Mesodermal cell (in vitro differentiated cells): Measurements from ENCODE around the gene LRRC27.
"Not testable (repeated sequence)": the region's sequence is repeated elsewhere in the genome, so short reads cannot be mapped to it uniquely, and the experiment has no call there.

Experiments
- H3K27ac ChIP-seq: 2 replicates; pipeline ENCODE4 v1.7.0; 2013; ENCODE audit warnings: mild to moderate bottlenecking, low read depth, low read length, moderate library complexity; ENCODE audit not compliant: severe bottlenecking
- H3K36me3 ChIP-seq: 2 replicates; pipeline ENCODE4 v1.7.1; 2013; ENCODE audit warnings: mild to moderate bottlenecking, low read length, moderate library complexity; ENCODE audit not compliant: control insufficient read depth, insufficient read depth
- H3K4me1 ChIP-seq: one replicate; pipeline ENCODE4 v1.7.1; 2013; ENCODE audit warnings: mild to moderate bottlenecking, low read length; ENCODE audit not compliant: insufficient read depth, control insufficient read depth, poor library complexity, severe bottlenecking
- H3K4me3 ChIP-seq: 2 replicates; pipeline ENCODE4 v1.7.0; 2013; ENCODE audit warnings: low read length, control low read depth, mild to moderate bottlenecking; ENCODE audit not compliant: insufficient read depth, poor library complexity, severe bottlenecking; ENCODE audit errors: extremely low read depth
- H3K9me3 ChIP-seq: 2 replicates; pipeline ENCODE4 v1.7.1; 2013; ENCODE audit warnings: mild to moderate bottlenecking, low read length, moderate library complexity; ENCODE audit not compliant: control insufficient read depth
- WGBS, 2 experiments: methylation state at CpG; one replicate each; pipeline ENCODE4 v1.1.5; 2013; ENCODE audit warnings: missing lambda C conversion rate in 2 of 2; ENCODE audit not compliant: insufficient coverage in 2 of 2; 5-methylcytosine and 5-hydroxymethylcytosine counted together

Gene LRRC27

DNA sequence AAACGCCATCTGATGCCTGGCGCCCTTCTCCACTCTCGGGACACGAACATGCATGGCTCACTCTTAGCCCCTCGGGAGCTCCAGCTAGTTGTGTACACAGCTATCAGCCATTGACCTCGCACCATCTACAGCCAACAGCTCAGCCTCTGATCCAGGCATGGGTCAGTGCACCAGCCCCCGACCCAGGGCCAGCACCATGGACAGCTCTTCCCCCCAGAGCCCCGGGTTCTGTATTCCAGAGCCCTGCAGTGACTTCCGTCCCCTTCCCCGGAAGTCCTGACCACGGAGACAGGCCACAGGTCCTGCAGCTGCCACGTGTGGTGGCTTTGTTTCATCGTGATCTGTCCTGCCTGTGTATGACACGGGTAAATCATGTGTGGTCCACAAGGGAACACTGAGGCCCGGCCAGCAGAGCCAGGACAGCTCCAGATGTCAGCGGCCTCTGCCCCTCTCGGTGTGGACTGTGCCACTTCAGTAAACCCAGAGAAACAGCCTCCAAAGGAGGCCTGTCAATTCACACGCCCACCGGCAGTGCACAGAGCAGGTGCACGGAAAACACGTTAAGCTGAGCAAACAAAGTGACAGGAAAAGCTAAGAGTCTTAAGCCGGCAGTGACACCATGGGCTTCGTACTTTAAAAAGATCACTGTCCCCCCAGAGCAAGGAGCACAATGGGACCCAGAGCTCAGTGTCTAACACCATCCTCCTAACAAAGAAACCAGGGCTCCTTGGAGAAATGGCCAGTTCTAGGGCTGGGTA, 37.3 kb upstream of the LRRC27 start:
- Histone ChIP-seq H3K4me3 (no peak overlapping the region), H3K4me1 (peaks cover 8% of the 10 kb centered on the region), H3K27ac (no peak overlapping the region), H3K36me3 (no peaks in the 10 kb centered on the region), H3K9me3 (no peaks in the 10 kb centered on the region)
- WGBS, 2 experiments, result 77 to 79% methylated on average over 20 to 23 of the region's 23 CpGs

DNA sequence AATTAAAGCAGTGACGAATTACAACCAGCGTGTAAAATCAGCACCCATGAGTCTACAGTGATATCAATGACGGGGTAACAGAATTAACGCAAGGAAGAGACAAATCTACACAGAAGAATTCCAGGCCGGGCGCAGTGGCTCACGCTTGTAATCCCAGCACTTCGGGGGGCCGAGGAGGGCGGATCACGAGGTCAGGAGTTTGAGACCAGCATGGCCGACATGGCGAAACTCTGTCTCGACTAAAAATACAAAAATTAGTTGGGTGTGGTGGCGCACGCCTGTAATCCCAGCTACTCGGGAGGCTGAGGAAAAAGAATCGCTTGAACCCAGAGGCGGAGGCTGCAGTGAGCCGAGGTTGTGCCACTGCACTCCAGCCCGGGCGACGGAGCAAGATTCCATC, 36.5 kb upstream of the LRRC27 start:
- not testable (repeated sequence) for H3K4me3 ChIP-seq, H3K9me3 ChIP-seq, H3K4me1 ChIP-seq, H3K36me3 ChIP-seq, H3K27ac ChIP-seq
- WGBS, 2 experiments, result 90 to 94% methylated on average over 18 to 19 of the region's 23 CpGs

DNA sequence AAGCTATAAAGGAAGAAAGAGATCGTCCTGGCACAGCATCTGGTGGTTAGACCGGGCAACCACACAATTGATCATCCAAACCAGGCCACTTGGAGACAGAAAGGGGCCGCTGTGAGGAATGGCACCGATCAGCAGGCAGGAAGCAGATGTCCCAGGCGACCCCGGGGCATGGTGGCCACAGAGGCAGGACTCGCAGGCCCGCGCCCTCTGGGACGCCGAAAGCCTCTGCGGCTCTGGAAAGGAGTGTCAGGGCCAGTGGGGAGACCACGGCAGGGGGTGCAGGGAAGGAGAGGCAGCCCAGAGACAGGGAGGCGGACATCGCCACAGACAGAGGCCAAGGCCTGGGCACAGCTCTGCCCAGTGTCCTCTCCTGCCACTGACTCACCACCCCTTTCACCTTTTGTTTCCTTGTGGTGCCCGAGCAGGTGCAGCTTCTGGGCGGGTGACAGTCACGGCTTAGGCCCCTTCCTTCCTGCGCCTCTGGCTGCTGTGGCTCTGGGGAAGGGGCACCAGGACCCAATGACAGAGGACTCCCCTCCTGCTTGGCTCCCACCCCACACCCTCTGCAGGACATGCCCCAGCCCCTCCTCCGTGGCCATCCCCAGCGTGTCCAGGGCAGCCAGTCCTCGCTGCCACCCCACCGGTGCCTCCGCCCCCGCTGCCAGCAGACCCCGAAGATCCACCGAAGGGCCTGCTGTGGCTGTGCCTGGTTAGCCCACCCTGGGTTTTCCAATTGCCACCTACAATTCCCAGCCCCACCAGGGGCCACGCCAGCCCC, 35.1 kb upstream of the LRRC27 start:
- Histone ChIP-seq H3K27ac (no peak overlapping the region), H3K9me3 (no peaks in the 10 kb centered on the region), H3K4me3 (no peak overlapping the region), H3K36me3 (no peaks in the 10 kb centered on the region), H3K4me1 (peaks cover 8% of the 10 kb centered on the region)
- 91 to 95% methylated on average over 20 to 25 of the region's 28 CpGs for WGBS, 2 experiments

DNA sequence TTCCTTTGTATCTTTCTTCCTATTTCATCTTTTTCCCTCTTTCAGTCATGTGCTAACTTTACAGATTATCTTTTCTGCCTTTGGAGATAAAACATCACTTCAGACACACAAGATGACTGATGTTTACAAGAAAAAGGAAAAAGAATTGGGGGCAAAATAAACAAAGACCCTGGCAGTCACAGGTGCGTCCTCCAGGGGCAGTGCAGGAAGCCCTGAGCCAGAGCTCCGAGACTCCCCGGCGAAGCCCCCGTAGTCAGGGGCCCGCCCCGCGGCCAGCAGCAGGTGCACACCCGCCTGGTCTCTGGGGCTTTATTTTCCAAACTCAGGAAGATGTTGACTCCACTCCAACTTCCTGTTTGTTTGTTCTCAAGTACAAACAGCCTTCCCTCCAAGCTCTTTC, 34.5 kb upstream of the LRRC27 start:
- Histone ChIP-seq H3K4me3 (no peak overlapping the region), H3K9me3 (no peaks in the 10 kb centered on the region), H3K36me3 (no peaks in the 10 kb centered on the region), H3K27ac (no peak overlapping the region), H3K4me1 (peaks cover 8% of the 10 kb centered on the region)
- 64 to 70% methylated on average over 7 to 9 of the region's 9 CpGs for WGBS, 2 experiments

DNA sequence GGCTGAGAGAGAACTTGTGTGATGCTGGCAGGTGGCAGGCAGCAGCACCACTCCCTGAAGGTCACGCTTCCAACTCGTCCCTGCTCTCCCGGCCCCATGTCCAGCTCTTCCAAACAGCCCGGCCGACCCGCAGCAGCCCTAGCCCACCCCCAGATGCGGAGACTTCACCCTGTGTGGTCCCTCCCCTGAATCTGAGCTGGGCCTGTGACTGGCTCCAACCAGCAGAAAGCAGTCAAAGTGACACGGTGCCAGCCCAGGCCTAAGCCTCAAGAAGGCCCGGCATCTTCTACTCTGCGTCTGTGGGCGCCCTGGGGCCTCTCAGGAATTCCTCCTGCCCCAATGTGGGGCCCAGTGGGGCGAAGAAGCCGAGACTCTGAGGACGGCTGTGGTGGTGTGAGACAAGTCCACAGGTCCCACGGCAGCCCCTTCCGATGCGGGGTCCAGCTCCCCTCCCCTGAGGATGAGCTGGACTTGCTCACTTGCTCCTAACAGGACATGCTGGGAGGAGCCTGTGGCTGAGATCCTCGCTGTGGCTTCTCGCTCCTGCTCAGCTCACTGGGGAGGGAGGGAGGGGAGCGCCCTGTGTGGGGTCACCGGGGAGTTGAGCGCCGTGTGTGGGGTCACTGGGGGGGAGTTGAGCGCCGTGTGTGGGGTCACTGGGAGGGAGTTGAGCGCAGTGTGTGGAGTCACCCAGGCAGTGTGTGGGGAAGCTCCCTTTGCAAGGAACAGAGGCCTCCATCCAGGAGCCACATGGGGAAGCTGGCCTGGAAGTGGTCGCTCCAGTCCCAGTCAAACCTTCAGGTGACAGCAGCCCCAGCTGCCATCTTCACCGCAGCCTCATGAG, 33.7 kb upstream of the LRRC27 start:
- WGBS, 2 experiments, result 78 to 83% methylated on average over 17 to 24 of the region's 28 CpGs

DNA sequence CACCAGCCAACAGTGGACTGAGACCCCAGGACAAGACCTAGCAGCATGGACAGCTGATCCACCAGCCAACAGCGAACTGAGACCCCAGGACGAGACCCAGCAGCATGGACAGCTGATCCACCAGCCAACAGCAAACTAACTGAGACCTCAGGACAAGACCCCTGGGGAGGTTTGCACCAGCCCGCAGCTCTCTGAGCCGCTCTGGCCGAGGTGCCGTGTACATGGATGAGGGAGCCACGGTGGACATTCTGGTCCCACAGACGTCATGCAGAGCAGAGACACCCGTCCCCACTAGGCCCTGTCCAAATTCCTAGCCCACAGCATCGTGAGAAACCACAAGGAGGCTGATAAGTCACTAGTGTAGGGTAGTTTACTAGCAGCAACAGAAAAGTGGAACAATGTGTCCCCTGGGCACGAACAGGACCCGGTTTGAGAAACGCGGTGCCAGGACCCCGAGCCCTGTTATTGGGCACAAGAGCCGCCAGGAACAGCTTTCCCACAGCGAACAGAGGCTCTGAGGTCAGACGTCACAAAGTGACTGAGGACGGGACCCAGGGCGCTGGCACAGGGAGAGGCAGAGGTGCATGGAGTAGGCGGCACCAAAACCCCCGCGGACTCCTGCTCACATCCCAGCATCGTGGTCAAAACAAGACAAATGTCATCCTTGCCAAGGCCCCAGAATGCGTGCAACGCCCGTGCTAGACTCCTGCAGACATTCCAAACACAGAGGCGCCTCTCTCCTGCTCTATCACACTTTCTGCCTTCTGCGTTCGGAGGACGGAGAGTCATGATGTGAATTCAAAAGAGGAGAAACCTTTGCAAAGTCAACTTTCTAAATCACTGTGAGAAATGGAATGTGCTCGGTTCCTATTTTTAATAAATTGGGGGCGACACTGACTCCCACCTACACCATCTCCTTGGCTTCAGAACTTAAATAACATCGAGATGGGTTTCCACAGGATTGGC, 32.3 kb upstream of the LRRC27 start:
- WGBS, 2 experiments, result 91 to 92% methylated on average over 23 to 26 of the region's 34 CpGs
- Histone ChIP-seq H3K4me3 (no peak overlapping the region), H3K4me1 (no peaks in the 10 kb centered on the region)

More for the DNA sequence above, 33.7 kb upstream of the LRRC27 start:
- Histone ChIP-seq H3K4me3 (no peak overlapping the region), H3K9me3 (no peaks in the 10 kb centered on the region), H3K4me1 (peaks cover 7% of the 10 kb centered on the region), H3K36me3 (no peaks in the 10 kb centered on the region), H3K27ac (no peak overlapping the region)

DNA sequence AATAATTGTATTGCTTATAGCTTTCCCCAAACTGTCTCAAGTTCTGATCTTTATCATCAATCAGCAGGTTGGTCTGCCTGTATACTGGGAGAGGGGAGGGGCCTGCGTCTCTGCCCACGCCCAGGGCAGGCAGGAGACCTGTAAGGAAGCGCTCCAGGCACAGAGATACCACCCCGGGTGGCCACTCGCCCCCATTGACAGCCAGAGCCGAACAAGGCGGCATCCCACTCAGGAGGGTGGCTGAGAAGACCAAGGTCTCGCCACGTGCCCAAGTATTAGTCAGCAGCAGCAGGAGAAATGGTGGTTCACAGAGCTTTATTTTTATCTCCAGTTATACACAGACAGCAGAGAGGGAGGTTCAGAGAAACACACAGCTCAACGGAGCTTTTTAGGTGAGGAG, 31.4 kb upstream of the LRRC27 start:
- 70 to 74% methylated on average over 7 to 10 of the region's 10 CpGs for WGBS, 2 experiments
- no peaks in the 10 kb centered on the region for H3K36me3 ChIP-seq
- no peak overlapping the region for H3K4me3 ChIP-seq
- no peak overlapping the region for H3K27ac ChIP-seq
- no peaks in the 10 kb centered on the region for H3K4me1 ChIP-seq
- peaks cover 3% of the 10 kb centered on the region for H3K9me3 ChIP-seq

More for the DNA sequence above, 32.3 kb upstream of the LRRC27 start:
- no peak overlapping the region for H3K27ac ChIP-seq
- no peaks in the 10 kb centered on the region for H3K36me3 ChIP-seq
- H3K9me3 ChIP-seq, result no peaks in the 10 kb centered on the region

DNA sequence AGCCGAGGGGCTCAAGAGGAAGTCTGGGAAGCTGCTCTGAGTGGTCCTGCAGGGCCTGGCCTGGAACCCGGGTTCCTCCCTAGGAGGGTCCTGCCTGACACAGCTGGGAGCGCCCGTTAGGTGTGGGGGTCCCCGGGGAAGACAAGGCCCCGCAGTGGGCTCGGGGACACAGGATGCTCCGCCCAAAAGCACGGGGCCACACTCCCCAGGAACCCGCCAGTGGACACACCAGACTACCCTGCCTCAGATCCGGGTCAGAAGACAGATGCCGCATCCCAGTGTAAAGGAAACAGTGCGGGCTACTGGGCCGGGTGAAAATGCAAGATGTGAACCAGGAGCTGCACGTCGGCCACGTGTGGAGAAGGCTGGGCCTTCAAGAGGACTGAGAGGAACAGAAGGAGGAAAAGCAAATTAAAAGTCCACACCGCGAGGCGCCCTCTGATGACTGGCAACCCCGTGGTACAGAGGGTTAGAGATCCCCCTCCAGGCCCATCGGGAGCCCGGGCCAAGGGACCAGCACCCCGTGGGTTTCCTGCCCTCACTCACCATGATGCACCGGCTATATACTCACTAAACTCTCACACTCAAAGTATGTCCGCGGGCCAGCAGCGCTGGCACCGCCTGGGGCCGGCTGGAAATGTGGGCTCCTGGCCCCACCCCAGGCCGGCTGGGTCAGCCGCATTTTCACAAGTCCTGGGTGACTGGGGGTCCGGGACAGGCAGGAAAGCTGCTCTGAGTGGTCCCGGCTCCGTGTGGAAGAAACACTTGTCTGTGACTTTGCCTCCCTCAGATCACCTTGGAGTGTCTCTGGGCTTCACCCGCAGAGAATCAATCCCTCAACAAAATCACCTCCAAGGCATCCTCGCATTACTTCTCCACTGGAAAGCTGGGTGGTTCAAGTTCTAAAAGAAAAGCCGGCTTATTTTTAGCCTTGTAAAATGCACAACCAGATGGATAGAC, 30.3 kb upstream of the LRRC27 start:
- no peaks in the 10 kb centered on the region for H3K4me1 ChIP-seq
- peaks cover 14% of the 10 kb centered on the region for H3K9me3 ChIP-seq
- no peak overlapping the region for H3K27ac ChIP-seq
- WGBS, 2 experiments, result 90 to 94% methylated on average over 33 to 34 of the region's 38 CpGs
- no peaks in the 10 kb centered on the region for H3K36me3 ChIP-seq
- H3K4me3 ChIP-seq, result no peak overlapping the region
